Panc1 (cell line): Measurements from ENCODE around the gene TMUB1.

Experiments used
- CTCF ChIP-seq: fragments of 450-650 bp; IDR thresholded peaks from 2 replicates; pipeline ENCODE4 v1.5.1; 2017; ENCODE audit warnings: mild to moderate bottlenecking
- POLR2AphosphoS5 ChIP-seq: IDR thresholded peaks from 2 replicates; pipeline ENCODE4 v1.6.1; 2012; ENCODE audit warnings: mild to moderate bottlenecking, low read depth, low read length, moderate library complexity

GRCh38 chr7:151070574-151070960, 12.7 kb downstream of the TMUB1 start:
- TF ChIP-seq CTCF (no peak), POLR2AphosphoS5 (no peak)
